ENCODE data around the gene BRICD5. TPM values are rescaled to one million over a fixed set of nuclear protein-coding genes. Genes with fewer than 3 reads are reported as not detected.

Gene BRICD5
- total and polyA plus RNA-seq, 2 of the 13 experiments (the other 11 are each of a cell fraction or from before 2014, with no cell fraction given) = 1.6 to 5.8 TPM

DNA sequence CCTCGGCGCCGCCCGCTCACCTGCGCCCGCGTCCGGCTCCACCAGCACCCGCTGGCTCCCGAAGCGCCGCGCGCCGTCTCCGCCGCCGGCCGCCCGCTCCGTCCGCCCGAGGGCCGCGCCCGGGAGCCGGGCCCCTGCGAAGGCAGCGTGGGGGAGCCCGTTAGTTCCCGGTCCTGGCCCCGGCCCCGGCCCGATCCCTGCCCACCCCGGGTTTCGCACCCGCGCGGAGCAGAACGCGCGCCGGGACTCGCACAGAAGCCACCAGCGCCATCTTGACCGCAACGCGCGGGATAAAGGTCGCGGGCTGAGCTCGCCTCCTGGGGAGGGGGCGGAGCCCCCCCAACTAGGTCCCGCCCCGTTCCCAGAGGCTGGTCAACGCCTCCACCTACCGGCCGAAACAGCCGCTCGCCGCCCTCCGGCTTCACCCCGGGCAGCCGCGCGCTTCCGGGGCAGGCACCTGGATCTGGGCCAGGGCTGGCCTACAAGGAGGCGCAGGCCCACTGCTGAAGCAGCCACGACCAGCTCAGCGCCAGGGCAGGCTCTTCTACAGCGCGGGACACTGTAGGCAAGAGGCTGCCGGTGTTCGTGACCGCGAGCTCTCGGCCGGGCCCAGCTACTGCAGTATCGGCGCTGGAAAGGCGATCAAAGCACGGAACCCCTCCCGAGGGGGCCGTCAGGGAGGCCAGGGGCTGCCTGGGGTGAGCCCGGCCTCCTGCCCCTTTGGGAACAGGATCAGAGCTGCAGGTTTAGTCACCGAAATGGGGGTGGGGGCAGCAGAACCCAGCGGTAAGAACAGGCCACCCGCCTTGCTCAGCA lies 40.8 kb upstream of the BRICD5 start, which contains the start of gene ECI1 (continued):
- TF ChIP-seq, protein P1, sequence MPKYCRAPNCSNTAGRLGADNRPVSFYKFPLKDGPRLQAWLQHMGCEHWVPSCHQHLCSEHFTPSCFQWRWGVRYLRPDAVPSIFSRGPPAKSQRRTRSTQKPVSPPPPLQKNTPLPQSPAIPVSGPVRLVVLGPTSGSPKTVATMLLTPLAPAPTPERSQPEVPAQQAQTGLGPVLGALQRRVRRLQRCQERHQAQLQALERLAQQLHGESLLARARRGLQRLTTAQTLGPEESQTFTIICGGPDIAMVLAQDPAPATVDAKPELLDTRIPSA (CRISPR knock-in tag; IDR thresholded peaks at IDR 0.05; ENCODE audit: borderline replicate concordance) = peak; percentile 73; the same call in 1 of the 2 replicates
- TF ChIP-seq, protein P2, sequence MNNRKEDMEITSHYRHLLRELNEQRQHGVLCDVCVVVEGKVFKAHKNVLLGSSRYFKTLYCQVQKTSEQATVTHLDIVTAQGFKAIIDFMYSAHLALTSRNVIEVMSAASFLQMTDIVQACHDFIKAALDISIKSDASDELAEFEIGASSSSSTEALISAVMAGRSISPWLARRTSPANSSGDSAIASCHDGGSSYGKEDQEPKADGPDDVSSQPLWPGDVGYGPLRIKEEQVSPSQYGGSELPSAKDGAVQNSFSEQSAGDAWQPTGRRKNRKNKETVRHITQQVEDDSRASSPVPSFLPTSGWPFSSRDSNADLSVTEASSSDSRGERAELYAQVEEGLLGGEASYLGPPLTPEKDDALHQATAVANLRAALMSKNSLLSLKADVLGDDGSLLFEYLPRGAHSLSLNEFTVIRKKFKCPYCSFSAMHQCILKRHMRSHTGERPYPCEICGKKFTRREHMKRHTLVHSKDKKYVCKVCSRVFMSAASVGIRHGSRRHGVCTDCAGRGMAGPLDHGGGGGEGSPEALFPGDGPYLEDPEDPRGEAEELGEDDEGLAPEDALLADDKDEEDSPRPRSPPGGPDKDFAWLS (CRISPR knock-in tag; IDR thresholded peaks at IDR 0.05; ENCODE audit: borderline replicate concordance) = peak; percentile 62; the same call in 1 of the 2 replicates
- peak; percentile 85; the same call in 1 of the 2 replicates for TF ChIP-seq CCDC6 (CRISPR knock-in tag; IDR thresholded peaks at IDR 0.05)
- TF ChIP-seq ZEB1 (IDR thresholded peaks at IDR 0.05; ENCODE audit: insufficient replicate concordance, low read depth) = peak; percentile 37
- TF ChIP-seq HDAC6 (IDR thresholded peaks at IDR 0.05; ENCODE audit: low read depth, low read length) = no peak
- TF ChIP-seq, protein P3, sequence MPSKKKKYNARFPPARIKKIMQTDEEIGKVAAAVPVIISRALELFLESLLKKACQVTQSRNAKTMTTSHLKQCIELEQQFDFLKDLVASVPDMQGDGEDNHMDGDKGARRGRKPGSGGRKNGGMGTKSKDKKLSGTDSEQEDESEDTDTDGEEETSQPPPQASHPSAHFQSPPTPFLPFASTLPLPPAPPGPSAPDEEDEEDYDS (CRISPR knock-in tag; IDR thresholded peaks at IDR 0.05) = peak; percentile 75
- no peak for TF ChIP-seq HOXA7 (CRISPR knock-in tag; IDR thresholded peaks at IDR 0.05)
- TF ChIP-seq ZNF335 (CRISPR knock-in tag; IDR thresholded peaks at IDR 0.05) = no peak; the same call in 1 of the 2 replicates
- TF ChIP-seq ELK4 (CRISPR knock-in tag; IDR thresholded peaks at IDR 0.05; ENCODE audit: borderline replicate concordance) = 0 out of 2 replicates have a peak, but pooled peaks have one; percentile 35
- no peak for TF ChIP-seq ZBTB42 (CRISPR knock-in tag; IDR thresholded peaks at IDR 0.05)
- TF ChIP-seq ARNT (IDR thresholded peaks at IDR 0.05) = no peak
- TF ChIP-seq ZNF432 (CRISPR knock-in tag; IDR thresholded peaks at IDR 0.05; ENCODE audit: borderline replicate concordance) = no peak
- peak; percentile 64; the same call in 1 of the 2 replicates for TF ChIP-seq SP4 (CRISPR knock-in tag; IDR thresholded peaks at IDR 0.05)
- TF ChIP-seq ZFP1 (CRISPR knock-in tag; IDR thresholded peaks at IDR 0.05) = peak; percentile 43; the same call in 1 of the 2 replicates
- 0 out of 2 replicates have a peak, but pooled peaks have one; percentile 24 for TF ChIP-seq ZNF879 (CRISPR knock-in tag; IDR thresholded peaks at IDR 0.05)
- TF ChIP-seq SRF (IDR thresholded peaks at IDR 0.05; ENCODE audit: low read depth, low read length) = no peak
- TF ChIP-seq ATF2 (CRISPR knock-in tag; IDR thresholded peaks at IDR 0.05) = peak; percentile 60; the same call in 1 of the 2 replicates
- no peak for TF ChIP-seq NCOA5 (CRISPR knock-in tag; IDR thresholded peaks at IDR 0.05)
